Psoas muscle (tissue), 8 donors: ENCODE results near the gene CHST8. TPM values are rescaled to one million over a fixed set of nuclear protein-coding genes. Genes with fewer than 3 reads are reported as not detected.

Experiments used
- ATAC-seq, 4 donors: fragments of 200-7000 bp; cut with Tn5 transposase; one replicate each; pipeline ENCODE4 v1.9.1; 2020; ENCODE audit warnings: moderate library complexity in 3 of 4, mild to moderate bottlenecking in 2 of 4
- DNase-seq, 2 donors: peaks; one replicate each; pipeline ENCODE4 v3.0.0-alpha.2; 2020
- H3K27ac ChIP-seq: fragments of 200-600 bp; one replicate; pipeline ENCODE4 v1.8.0; 2022
- H3K27me3 ChIP-seq, 3 donors: fragments of 200-600 bp in 1 of 3; one replicate each; pipeline versions ENCODE4 v1.6.1 to v1.8.0; 2013 to 2022; ENCODE audit warnings: low read length in 2 of 3, mild to moderate bottlenecking in 2 of 3, moderate library complexity in 1 of 3; ENCODE audit not compliant: insufficient read depth in 3 of 3
- H3K36me3 ChIP-seq, 2 donors: fragments of 200-600 bp in 1 of 2; one replicate each; pipeline versions ENCODE4 v1.6.1 to v1.8.0; 2013 to 2022; ENCODE audit warnings: low read depth in 1 of 2, mild to moderate bottlenecking in 1 of 2, moderate library complexity in 1 of 2; ENCODE audit not compliant: insufficient read depth in 1 of 2
- H3K4me1 ChIP-seq: fragments of 200-600 bp; one replicate; pipeline ENCODE4 v1.8.0; 2022
- H3K4me3 ChIP-seq: fragments of 200-600 bp; one replicate; pipeline ENCODE4 v1.8.0; 2022; ENCODE audit warnings: mild to moderate bottlenecking
- H3K9me3 ChIP-seq: fragments of 200-600 bp; one replicate; pipeline ENCODE4 v1.8.0; 2022
- CTCF ChIP-seq: fragments of 200-600 bp; IDR thresholded peaks from one replicate; pipeline ENCODE4 v1.8.0; 2022; ENCODE audit warnings: antibody characterized with exemption
- WGBS, 3 donors: extraction: QIAGEN DNeasy Blood & Tissue Kit; methylation state at CpG; one replicate each; pipeline versions ENCODE4 v1.1.6 to v1.1.7; 2013; 5-methylcytosine and 5-hydroxymethylcytosine counted together
- intact Hi-C, 2 donors: fragments of 100-400 bp; cut with DNase I; formaldehyde crosslinking; loops; one replicate each; pipeline versions ENCODE4 v1.11.0 to v1.14.2; 2022
- polyA plus RNA-seq, 3 donors: library from polyadenylated mRNA; stranded (reverse); fragments of 200-250 nt; gene quantifications; one replicate each; pipeline ENCODE4 v1.2.3, GENCODE V29; 2013
- total RNA-seq, 4 donors: library from RNA; stranded (reverse); fragmentation: NEBNext Ultra II Directional in 2 of 4; extraction: Animal tissue kit (Norgen Biotek cat#: 25700) in 2 of 4; gene quantifications; one replicate each; pipeline versions ENCODE4 v1.2.1 to v1.2.4, GENCODE V29; 2021 to 2023
- donor health status: healthy with polysubstance abuse.
- donor health status: DM: no; HTN: no; CAD: no; lungs with moderate emphysema.
- donor health status: Bipolar disorder and iron deficiency.
- donor health status: healthy.
- donor health status: DM: yes; HTN: yes; CAD: no.
- donor health status: DM: no; HTN: no; CAD: no.
- donor health status: DM: no; HTN: no; CAD: no.
- donor health status: DM: yes; HTN: yes; CAD: no.

CHST8 gene
- total and polyA plus RNA-seq, 7 donors: 0.05 to 0.60 (median 0.23) TPM; not detected in 1

- TF ChIP-seq CTCF: no peak
- H3K9me3 ChIP-seq: no peaks in the 10 kb centered on the region
- intact Hi-C loops: no loop called here
- H3K36me3 ChIP-seq: no peaks in the 10 kb centered on the region
- no peak overlapping the region for H3K4me3 ChIP-seq
- DNase-seq: no peak
- no peaks in the 10 kb centered on the region for H3K4me1 ChIP-seq
- ATAC-seq: no peak
- H3K27ac ChIP-seq: no peak overlapping the region
- peaks cover 0 to 10% (median 4%) of the 10 kb centered on the region in 3 donors for H3K27me3 ChIP-seq
- 74 to 79% (median 75%) methylated on average over 5 of the region's 5 CpGs for WGBS, 3 donors
These were observed 47.6 kb downstream of the CHST8 start for GRCh38 chr19:33669376-33669775.

DNA sequence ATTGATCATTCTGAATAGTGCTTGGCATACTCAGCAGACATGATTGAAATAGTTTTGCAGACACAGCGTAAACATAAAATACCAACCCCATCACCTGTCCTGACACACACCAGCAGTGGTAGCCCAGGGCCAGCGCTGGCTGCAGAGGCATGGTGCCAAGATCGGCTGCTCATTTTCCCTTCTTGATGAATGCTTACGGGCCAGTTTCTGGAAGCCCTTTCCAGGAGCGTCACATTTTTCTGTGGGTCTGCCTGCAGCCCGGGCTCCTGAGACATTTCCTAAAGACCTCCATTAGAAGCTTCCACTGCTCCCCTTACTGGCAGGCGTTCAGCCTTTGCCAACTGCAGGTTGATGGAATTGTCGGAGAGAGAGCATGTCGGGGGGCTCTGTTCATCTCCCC lies 48.6 kb downstream of the CHST8 start:
- ATAC-seq: no peak
- Histone ChIP-seq H3K9me3 (no peaks in the 10 kb centered on the region), H3K4me1 (no peaks in the 10 kb centered on the region), H3K36me3 (no peaks in the 10 kb centered on the region), H3K27ac (no peak overlapping the region), H3K4me3 (no peak overlapping the region), H3K27me3 (peaks cover 0 to 10% (median 4%) of the 10 kb centered on the region in 3 donors)
- WGBS, 3 donors: 71 to 76% (median 74%) methylated on average over 9 of the region's 9 CpGs
- intact Hi-C loops: no loop called here
- no peak for TF ChIP-seq CTCF
- no peak for DNase-seq

- H3K36me3 ChIP-seq: no peaks in the 10 kb centered on the region
- DNase-seq (no peak), ATAC-seq (no peak)
- peaks cover 0 to 10% (median 2%) of the 10 kb centered on the region in 3 donors for H3K27me3 ChIP-seq
- no peak overlapping the region for H3K4me3 ChIP-seq
- 72 to 86% (median 83%) methylated on average over 5 of the region's 5 CpGs for WGBS, 3 donors
- intact Hi-C loops: no loop called here
- TF ChIP-seq CTCF: no peak
- H3K4me1 ChIP-seq: no peaks in the 10 kb centered on the region
- H3K27ac ChIP-seq: no peak overlapping the region
- no peaks in the 10 kb centered on the region for H3K9me3 ChIP-seq
These were observed 49.5 kb downstream of the CHST8 start for GRCh38 chr19:33671211-33671610.

DNA sequence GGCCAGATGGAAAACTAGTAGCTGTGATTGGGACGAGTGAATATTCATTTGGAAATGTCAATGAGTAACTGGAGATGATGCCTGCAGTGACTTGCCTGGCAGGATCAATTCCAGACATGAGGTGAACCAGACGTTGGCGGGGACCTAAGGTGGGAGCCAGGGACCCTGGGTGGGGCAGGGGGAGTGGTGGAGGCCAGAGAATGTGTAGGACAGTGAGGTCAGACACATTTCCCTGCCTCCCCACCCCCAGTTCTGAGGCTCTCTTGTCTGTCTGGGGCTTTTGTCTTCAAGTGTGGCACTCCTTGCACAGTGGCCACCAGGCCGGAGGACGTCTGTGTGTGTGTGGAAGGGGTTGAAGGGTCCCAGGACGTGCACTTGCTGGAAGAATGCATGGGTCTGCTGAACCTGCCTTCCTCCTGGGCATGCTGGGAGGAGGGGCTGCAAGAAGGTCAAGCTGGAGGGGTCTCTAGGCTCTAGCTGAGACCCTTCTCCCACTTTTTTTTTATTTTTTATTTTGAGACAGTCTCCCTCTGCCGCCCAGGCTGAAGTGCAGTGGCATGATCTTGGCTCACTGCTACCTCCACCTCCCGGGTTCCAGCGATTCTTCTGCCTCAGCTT lies 51.6 kb downstream of the CHST8 start:
- Histone ChIP-seq H3K9me3 (no peaks in the 10 kb centered on the region), H3K27me3 (peaks cover 0 to 5% (median 2%) of the 10 kb centered on the region in 3 donors), H3K27ac (no peak overlapping the region), H3K4me1 (no peaks in the 10 kb centered on the region), H3K4me3 (no peak overlapping the region), H3K36me3 (no peaks in the 10 kb centered on the region)
- ATAC-seq: no peak
- TF ChIP-seq CTCF: no peak
- 70 to 77% (median 74%) methylated on average over 9 of the region's 9 CpGs for WGBS, 3 donors
- intact Hi-C loops: no loop called here
- DNase-seq: no peak
